Colonic mucosa (tissue), 4 donors: ENCODE results near the gene MPO. TPM values are rescaled to one million over a fixed set of nuclear protein-coding genes. Genes with fewer than 3 reads are reported as not detected.

Experiments used
- DNase-seq: peaks from one replicate; pipeline ENCODE4 v3.0.0-alpha.2; 2020
- H3K27ac ChIP-seq: fragments of 200-600 bp; one replicate; pipeline ENCODE4 v1.8.0; 2021
- H3K27me3 ChIP-seq: fragments of 200-600 bp; one replicate; pipeline ENCODE4 v1.8.0; 2021
- H3K36me3 ChIP-seq: fragments of 200-600 bp; one replicate; pipeline ENCODE4 v1.8.0; 2021
- H3K4me1 ChIP-seq: fragments of 200-600 bp; one replicate; pipeline ENCODE4 v1.8.0; 2021; ENCODE audit warnings: mild to moderate bottlenecking
- H3K4me3 ChIP-seq: fragments of 200-600 bp; one replicate; pipeline ENCODE4 v1.8.0; 2021
- H3K9ac ChIP-seq, 2 donors: one replicate each; pipeline ENCODE4 v1.7.0; 2013; ENCODE audit warnings: control low read depth in 2 of 2, low read depth in 2 of 2, low read length in 2 of 2
- H3K9me3 ChIP-seq: fragments of 200-600 bp; one replicate; pipeline ENCODE4 v1.8.0; 2021
- CTCF ChIP-seq: fragments of 200-600 bp; IDR thresholded peaks from one replicate; pipeline ENCODE4 v1.8.0; 2022; ENCODE audit warnings: antibody characterized with exemption, mild to moderate bottlenecking
- intact Hi-C: fragments of 100-400 bp; cut with DNase I; formaldehyde crosslinking; loops from one replicate; pipeline ENCODE4 v1.14.1; 2022
- total RNA-seq, 2 donors: library from RNA; stranded (reverse); fragmentation: NEBNext Ultra II Directional in 1 of 2; extraction: Animal tissue kit (Norgen Biotek cat#: 25700) in 1 of 2; gene quantifications; one replicate each; pipeline ENCODE4 v1.2.1, GENCODE V29; 2021
- donor health status: healthy.
- donor health status: DM: no; HTN: no; CAD: no.
- donor health status: DM: no; HTN: no; CAD: no.

MPO gene
- total RNA-seq, 2 donors from 2014 or later: not detected

- Histone ChIP-seq H3K36me3 (no peaks in the 10 kb centered on the region), H3K4me3 (no peak overlapping the region), H3K9me3 (no peaks in the 10 kb centered on the region), H3K4me1 (no peaks in the 10 kb centered on the region), H3K27me3 (peaks cover 5% of the 10 kb centered on the region), H3K9ac (no peak overlapping the region), H3K27ac (no peak overlapping the region)
- TF ChIP-seq CTCF: no peak
- DNase-seq: no peak
- intact Hi-C loops: no loop called here
Observed at GRCh38 chr17:58279736-58280479, 827 bp downstream of the MPO start.

GRCh38 chr17:58279016-58279711, 1.6 kb downstream of the MPO start:
- H3K9me3 ChIP-seq: no peaks in the 10 kb centered on the region
- no peak for TF ChIP-seq CTCF
- no peak overlapping the region for H3K9ac ChIP-seq
- peak overlapping the region; percentile 7 for H3K4me3 ChIP-seq
- no peak for DNase-seq
- no peaks in the 10 kb centered on the region for H3K4me1 ChIP-seq
- no peak overlapping the region for H3K27ac ChIP-seq
- H3K27me3 ChIP-seq: peaks cover 5% of the 10 kb centered on the region
- H3K36me3 ChIP-seq: no peaks in the 10 kb centered on the region
- intact Hi-C loops: no loop called here

- intact Hi-C loops: no loop called here
Observed at GRCh38 chr17:58278661-58279015, 2.1 kb downstream of the MPO start.

GRCh38 chr17:58277802-58278595, 2.7 kb downstream of the MPO start:
- no peak for TF ChIP-seq CTCF
- no peak overlapping the region for H3K27ac ChIP-seq
- no peak overlapping the region for H3K9ac ChIP-seq
- intact Hi-C loops: no loop called here
- H3K27me3 ChIP-seq: peaks cover 5% of the 10 kb centered on the region
- H3K9me3 ChIP-seq: no peaks in the 10 kb centered on the region
- DNase-seq: no peak
- no peak overlapping the region for H3K4me3 ChIP-seq
- H3K4me1 ChIP-seq: no peaks in the 10 kb centered on the region
- no peaks in the 10 kb centered on the region for H3K36me3 ChIP-seq

More at GRCh38 chr17:58278661-58279015, 2.1 kb downstream of the MPO start:
- no peak overlapping the region for H3K4me3 ChIP-seq
- no peak for DNase-seq
- H3K27ac ChIP-seq: no peak overlapping the region
- no peaks in the 10 kb centered on the region for H3K4me1 ChIP-seq
- H3K9ac ChIP-seq: no peak overlapping the region
- no peaks in the 10 kb centered on the region for H3K9me3 ChIP-seq
- H3K27me3 ChIP-seq: peaks cover 5% of the 10 kb centered on the region
- H3K36me3 ChIP-seq: no peaks in the 10 kb centered on the region
- no peak for TF ChIP-seq CTCF

GRCh38 chr17:58277107-58277801, 3.5 kb downstream of the MPO start:
- H3K27me3 ChIP-seq: peaks cover 5% of the 10 kb centered on the region
- no peak overlapping the region for H3K9ac ChIP-seq
- H3K27ac ChIP-seq: no peak overlapping the region
- H3K36me3 ChIP-seq: no peaks in the 10 kb centered on the region
- no peaks in the 10 kb centered on the region for H3K9me3 ChIP-seq
- no peak for TF ChIP-seq CTCF
- H3K4me1 ChIP-seq: no peaks in the 10 kb centered on the region
- no peak for DNase-seq
- intact Hi-C loops: no loop called here
- H3K4me3 ChIP-seq: no peak overlapping the region
